Colonic mucosa (tissue), 4 donors: ENCODE results near the gene AUTS2. TPM values are rescaled to one million over a fixed set of nuclear protein-coding genes. Genes with fewer than 3 reads are reported as not detected.

ENCODE experiments used
- DNase-seq: peaks from one replicate; pipeline ENCODE4 v3.0.0-alpha.2; 2020
- H3K27ac ChIP-seq: fragments of 200-600 bp; one replicate; pipeline ENCODE4 v1.8.0; 2021
- H3K27me3 ChIP-seq: fragments of 200-600 bp; one replicate; pipeline ENCODE4 v1.8.0; 2021
- H3K36me3 ChIP-seq: fragments of 200-600 bp; one replicate; pipeline ENCODE4 v1.8.0; 2021
- H3K4me1 ChIP-seq: fragments of 200-600 bp; one replicate; pipeline ENCODE4 v1.8.0; 2021; ENCODE audit warnings: mild to moderate bottlenecking
- H3K4me3 ChIP-seq: fragments of 200-600 bp; one replicate; pipeline ENCODE4 v1.8.0; 2021
- H3K9ac ChIP-seq, 2 donors: one replicate each; pipeline ENCODE4 v1.7.0; 2013; ENCODE audit warnings: control low read depth in 2 of 2, low read depth in 2 of 2, low read length in 2 of 2
- H3K9me3 ChIP-seq: fragments of 200-600 bp; one replicate; pipeline ENCODE4 v1.8.0; 2021
- intact Hi-C: fragments of 100-400 bp; cut with DNase I; formaldehyde crosslinking; loops from one replicate; pipeline ENCODE4 v1.14.1; 2022
- total RNA-seq, 2 donors: library from RNA; stranded (reverse); fragmentation: NEBNext Ultra II Directional in 1 of 2; extraction: Animal tissue kit (Norgen Biotek cat#: 25700) in 1 of 2; gene quantifications; one replicate each; pipeline ENCODE4 v1.2.1, GENCODE V29; 2021
- TF ChIP-seq, protein P1 (sequence below): fragments of 200-600 bp; IDR thresholded peaks from one replicate; pipeline ENCODE4 v1.8.0; 2022; ENCODE audit warnings: antibody characterized with exemption, mild to moderate bottlenecking
- donor health status: healthy.
- donor health status: DM: no; HTN: no; CAD: no.
- donor health status: DM: no; HTN: no; CAD: no.

Gene AUTS2
- total RNA-seq, 2 donors from 2014 or later = 39.8 to 42.3 TPM

DNA sequence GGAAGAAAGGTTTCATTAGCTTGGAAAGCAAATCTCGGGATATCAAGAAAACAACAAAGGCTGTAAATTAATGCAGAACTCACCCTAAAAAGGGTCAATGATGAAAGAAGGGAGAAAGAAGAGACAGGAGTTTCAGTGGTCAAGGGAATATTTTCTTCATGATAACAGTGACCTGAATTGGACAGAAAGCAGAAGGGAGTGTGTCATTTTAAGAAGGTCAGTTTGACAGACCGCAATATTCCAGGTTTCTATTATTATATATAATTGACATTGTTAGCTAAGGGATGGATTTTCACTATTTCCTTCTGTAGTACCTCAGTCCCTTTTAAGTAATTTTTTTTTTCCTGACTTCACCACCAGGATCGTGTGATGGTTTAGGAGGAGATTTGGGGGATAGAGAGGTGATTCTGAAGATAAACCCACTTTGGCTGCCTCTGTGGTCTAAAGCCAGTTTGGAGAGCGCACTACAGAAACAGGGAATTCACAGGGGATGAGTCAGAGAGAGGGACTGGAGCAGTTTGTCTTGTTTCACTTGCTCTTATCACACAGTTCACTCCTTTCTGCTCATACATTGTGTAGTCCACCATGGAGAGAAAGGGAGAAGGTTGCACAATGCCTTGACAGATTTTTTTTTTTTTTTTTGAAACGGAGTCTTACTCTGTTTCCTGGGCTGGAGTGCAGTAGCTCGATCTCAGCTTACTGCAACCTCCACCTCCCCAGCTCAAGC is 417.9 kb downstream of the AUTS2 start:
- TF ChIP-seq, protein P1, sequence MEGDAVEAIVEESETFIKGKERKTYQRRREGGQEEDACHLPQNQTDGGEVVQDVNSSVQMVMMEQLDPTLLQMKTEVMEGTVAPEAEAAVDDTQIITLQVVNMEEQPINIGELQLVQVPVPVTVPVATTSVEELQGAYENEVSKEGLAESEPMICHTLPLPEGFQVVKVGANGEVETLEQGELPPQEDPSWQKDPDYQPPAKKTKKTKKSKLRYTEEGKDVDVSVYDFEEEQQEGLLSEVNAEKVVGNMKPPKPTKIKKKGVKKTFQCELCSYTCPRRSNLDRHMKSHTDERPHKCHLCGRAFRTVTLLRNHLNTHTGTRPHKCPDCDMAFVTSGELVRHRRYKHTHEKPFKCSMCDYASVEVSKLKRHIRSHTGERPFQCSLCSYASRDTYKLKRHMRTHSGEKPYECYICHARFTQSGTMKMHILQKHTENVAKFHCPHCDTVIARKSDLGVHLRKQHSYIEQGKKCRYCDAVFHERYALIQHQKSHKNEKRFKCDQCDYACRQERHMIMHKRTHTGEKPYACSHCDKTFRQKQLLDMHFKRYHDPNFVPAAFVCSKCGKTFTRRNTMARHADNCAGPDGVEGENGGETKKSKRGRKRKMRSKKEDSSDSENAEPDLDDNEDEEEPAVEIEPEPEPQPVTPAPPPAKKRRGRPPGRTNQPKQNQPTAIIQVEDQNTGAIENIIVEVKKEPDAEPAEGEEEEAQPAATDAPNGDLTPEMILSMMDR = no peak
- Histone ChIP-seq H3K9me3 (no peaks in the 10 kb centered on the region), H3K36me3 (no peaks in the 10 kb centered on the region), H3K9ac (no peak overlapping the region), H3K27me3 (no peaks in the 10 kb centered on the region), H3K27ac (no peak overlapping the region), H3K4me1 (no peaks in the 10 kb centered on the region), H3K4me3 (no peak overlapping the region)
- intact Hi-C loops = no loop called here
- no peak for DNase-seq

DNA sequence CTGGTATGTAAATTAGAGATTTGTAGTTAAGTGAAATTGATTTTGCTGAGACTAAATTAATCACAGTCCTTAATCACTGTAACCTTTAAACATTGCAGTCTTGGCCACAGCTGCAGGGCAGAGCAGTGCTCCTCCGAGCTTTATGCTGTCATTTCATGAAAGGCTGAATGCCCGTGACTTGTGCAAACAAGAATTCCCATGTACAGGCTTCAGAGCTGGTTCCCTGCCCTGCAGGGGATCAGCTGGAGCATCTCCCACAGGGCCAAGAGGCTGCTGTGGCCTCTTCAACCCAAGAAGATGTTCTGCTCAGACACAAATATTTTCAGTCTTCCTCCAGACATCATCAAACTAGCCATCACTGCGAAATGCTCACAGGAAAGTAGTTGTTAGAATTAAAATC is 419.1 kb downstream of the AUTS2 start:
- Histone ChIP-seq H3K4me3 (no peak overlapping the region), H3K4me1 (no peaks in the 10 kb centered on the region), H3K27me3 (no peaks in the 10 kb centered on the region), H3K9me3 (no peaks in the 10 kb centered on the region), H3K36me3 (no peaks in the 10 kb centered on the region), H3K27ac (no peak overlapping the region), H3K9ac (no peak overlapping the region)
- no peak for DNase-seq
- intact Hi-C loops = no loop called here
- TF ChIP-seq, protein P1 = no peak

DNA sequence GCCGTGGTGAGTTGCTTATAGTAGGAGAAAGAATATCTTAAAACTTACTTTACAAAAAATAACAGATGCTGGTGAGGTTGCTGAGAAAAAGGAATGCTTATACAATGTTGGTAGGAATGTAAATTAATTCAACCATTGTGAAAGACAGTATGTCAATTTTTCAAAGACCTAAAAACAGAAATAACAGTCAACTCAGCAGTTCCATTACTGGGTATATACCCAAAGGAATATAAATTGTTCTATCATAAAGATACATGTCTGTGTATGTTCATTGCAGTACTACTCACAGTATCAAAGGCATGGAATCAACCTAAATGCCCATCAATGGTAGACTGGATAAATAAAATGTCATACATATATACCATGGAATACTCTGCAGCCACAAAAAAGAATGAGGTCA is 420.4 kb downstream of the AUTS2 start:
- no peaks in the 10 kb centered on the region for H3K9me3 ChIP-seq
- H3K4me3 ChIP-seq = no peak overlapping the region
- TF ChIP-seq, protein P1 = no peak
- DNase-seq = no peak
- H3K27me3 ChIP-seq = no peaks in the 10 kb centered on the region
- intact Hi-C loops = no loop called here
- H3K36me3 ChIP-seq = no peaks in the 10 kb centered on the region
- no peak overlapping the region for H3K27ac ChIP-seq
- H3K9ac ChIP-seq = no peak overlapping the region
- H3K4me1 ChIP-seq = no peaks in the 10 kb centered on the region

DNA sequence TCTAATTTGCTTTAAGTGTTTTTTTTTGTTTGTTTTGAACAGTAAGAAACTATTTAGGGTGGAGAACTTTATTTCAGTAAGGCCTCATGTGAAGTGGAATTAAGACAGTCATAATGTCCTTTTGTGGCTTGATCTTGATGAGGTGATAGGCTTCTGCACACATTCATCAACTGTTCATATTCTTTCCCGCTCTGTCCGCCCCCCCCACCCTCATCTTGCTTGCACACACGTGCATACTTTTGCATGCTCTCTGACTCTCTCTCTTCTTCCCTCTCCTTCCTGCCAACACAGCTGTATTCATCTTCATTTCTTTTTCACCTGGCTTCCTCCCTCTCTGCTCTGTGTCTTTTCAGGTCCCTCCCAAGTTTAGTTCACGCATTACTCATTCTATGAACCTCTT is 429.6 kb downstream of the AUTS2 start:
- no peaks in the 10 kb centered on the region for H3K27me3 ChIP-seq

DNA sequence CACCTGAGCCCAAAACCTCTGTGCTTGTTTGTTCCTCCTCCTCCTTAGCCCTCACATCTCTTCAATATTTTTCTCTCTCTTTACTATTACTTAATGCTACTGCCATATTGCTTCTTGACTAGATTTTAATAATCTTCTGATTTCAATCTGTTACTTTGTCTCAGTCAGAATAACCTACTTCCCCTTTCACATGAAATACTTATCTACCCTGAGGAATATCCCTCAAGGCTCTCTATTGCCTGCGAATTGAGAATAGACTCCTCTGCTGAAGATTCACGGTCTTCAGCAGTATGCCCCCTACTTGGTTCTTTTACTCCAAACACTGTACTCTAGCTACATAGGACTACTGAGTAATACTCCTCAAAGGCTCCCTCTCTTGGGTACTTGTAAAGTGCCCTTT is 430.3 kb downstream of the AUTS2 start:
- Histone ChIP-seq H3K27me3 (no peaks in the 10 kb centered on the region), H3K36me3 (no peaks in the 10 kb centered on the region), H3K4me1 (no peaks in the 10 kb centered on the region), H3K9ac (no peak overlapping the region), H3K9me3 (no peaks in the 10 kb centered on the region), H3K27ac (no peak overlapping the region), H3K4me3 (no peak overlapping the region)
- DNase-seq = no peak
- TF ChIP-seq, protein P1 = no peak
- intact Hi-C loops = no loop called here

More for the DNA sequence above, 429.6 kb downstream of the AUTS2 start:
- Histone ChIP-seq H3K9ac (no peak overlapping the region), H3K36me3 (no peaks in the 10 kb centered on the region), H3K27ac (no peak overlapping the region), H3K9me3 (no peaks in the 10 kb centered on the region), H3K4me1 (no peaks in the 10 kb centered on the region), H3K4me3 (no peak overlapping the region)
- intact Hi-C loops = no loop called here
- no peak for DNase-seq
- TF ChIP-seq, protein P1 = no peak
